Lung (tissue), 12 donors: ENCODE results near the gene MYD88. TPM values are rescaled to one million over a fixed set of nuclear protein-coding genes. Genes with fewer than 3 reads are reported as not detected.

Experiments
- ATAC-seq: fragments of 200-7000 bp; cut with Tn5 transposase; one replicate; pipeline ENCODE4 v1.9.1; 2020; ENCODE audit warnings: moderate number of reproducible peaks; ENCODE audit not compliant: insufficient read depth, low FRiP score
- DNase-seq, 3 donors: peaks; one replicate each; pipeline ENCODE4 v3.0.0-alpha.2; 2013 to 2017
- H3K27ac ChIP-seq, 2 donors: one replicate each; pipeline ENCODE4 v1.5.1; 2013; ENCODE audit warnings: mild to moderate bottlenecking in 2 of 2, moderate library complexity in 2 of 2, control low read depth in 1 of 2, inconsistent platforms in 1 of 2, low read depth in 1 of 2, low read length in 1 of 2
- H3K27me3 ChIP-seq, 3 donors: one replicate each; pipeline ENCODE4 v1.5.1; 2013; ENCODE audit warnings: low read length in 2 of 3; ENCODE audit not compliant: control insufficient read depth in 3 of 3, insufficient read depth in 3 of 3
- H3K36me3 ChIP-seq, 4 donors: one replicate each; pipeline ENCODE4 v1.5.1; 2013; ENCODE audit warnings: low read length in 4 of 4, mild to moderate bottlenecking in 1 of 4, moderate library complexity in 1 of 4; ENCODE audit not compliant: control insufficient read depth in 4 of 4, insufficient read depth in 4 of 4
- H3K4me1 ChIP-seq, 5 donors: one replicate each; pipeline ENCODE4 v1.5.1; 2013; ENCODE audit warnings: low read length in 5 of 5, mild to moderate bottlenecking in 2 of 5, moderate library complexity in 1 of 5; ENCODE audit not compliant: control insufficient read depth in 5 of 5, insufficient read depth in 5 of 5
- H3K4me3 ChIP-seq: one replicate; pipeline ENCODE4 v1.5.1; 2013; ENCODE audit warnings: mild to moderate bottlenecking, control low read depth, moderate library complexity
- H3K9ac ChIP-seq, 2 donors: one replicate each; pipeline ENCODE4 v1.5.1; 2013; ENCODE audit warnings: low read length in 2 of 2, control low read depth in 1 of 2; ENCODE audit not compliant: insufficient read depth in 1 of 2
- H3K9me3 ChIP-seq, 4 donors: one replicate each; pipeline ENCODE4 v1.5.1; 2013; ENCODE audit warnings: low read length in 3 of 4, mild to moderate bottlenecking in 1 of 4, moderate library complexity in 1 of 4; ENCODE audit not compliant: control insufficient read depth in 4 of 4, insufficient read depth in 3 of 4
- WGBS, 2 donors: extraction: QIAGEN DNeasy Blood & Tissue Kit; methylation state at CpG; one replicate each; pipeline ENCODE4 v1.1.7; 2013; 5-methylcytosine and 5-hydroxymethylcytosine counted together
- polyA plus RNA-seq, 2 donors: library from polyadenylated mRNA; stranded (reverse); fragments of 200-250 nt; gene quantifications; one replicate each; pipeline ENCODE4 v1.2.1, GENCODE V29; 2013
- total RNA-seq, 2 donors: library from RNA; depleted of rRNA in 1 of 2; stranded (reverse); fragments of >200 nt in 1 of 2; gene quantifications; one replicate each; pipeline ENCODE4 v1.2.1, GENCODE V29; 2014 to 2021
- TF ChIP-seq, protein P1 (sequence below): IDR thresholded peaks from 2 replicates; pipeline ENCODE4 v1.5.1; 2012; ENCODE audit warnings: mild to moderate bottlenecking; ENCODE audit errors: control extremely low read depth, extremely low read depth
- donor health status: control.
- donor health status: control.
- donor health status: Bipolar disorder and iron deficiency.
- donor health status: healthy.
- donor health status: DM: yes; HTN: yes; CAD: no.

MYD88 gene
- total and polyA plus RNA-seq, 4 donors: 32.5 to 145 (median 60.3) TPM

DNA sequence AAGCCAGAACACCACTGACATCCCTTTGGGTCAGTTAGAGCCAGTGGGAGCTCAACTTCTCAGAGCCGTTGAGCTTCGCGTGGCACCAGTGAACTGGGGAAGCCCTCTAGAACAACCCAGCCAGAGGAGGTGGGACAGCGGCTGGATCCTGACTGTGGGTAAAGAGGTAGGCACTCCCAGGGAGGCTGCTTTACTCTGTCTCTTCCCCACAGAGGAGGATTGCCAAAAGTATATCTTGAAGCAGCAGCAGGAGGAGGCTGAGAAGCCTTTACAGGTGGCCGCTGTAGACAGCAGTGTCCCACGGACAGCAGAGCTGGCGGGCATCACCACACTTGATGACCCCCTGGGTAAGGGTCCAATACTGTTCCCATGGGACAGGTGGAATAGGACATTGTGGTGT is 1.2 kb downstream of the MYD88 start:
- ATAC-seq: no peak
- Histone ChIP-seq H3K27me3 (no peaks in the 10 kb centered on the region), H3K4me1 (peaks cover 0 to 36% (median 15%) of the 10 kb centered on the region in 5 donors), H3K27ac (peak overlapping the region in 1 of 2 donors; percentile 18), H3K9me3 (no peaks in the 10 kb centered on the region), H3K9ac (peak overlapping the region; percentile 79 to 88), H3K36me3 (peaks cover 0 to 21% (median 10%) of the 10 kb centered on the region in 4 donors), H3K4me3 (peak overlapping the region; percentile 84)
- WGBS, 2 donors: 83 to 84% methylated on average over 7 of the region's 7 CpGs
- TF ChIP-seq, protein P1, sequence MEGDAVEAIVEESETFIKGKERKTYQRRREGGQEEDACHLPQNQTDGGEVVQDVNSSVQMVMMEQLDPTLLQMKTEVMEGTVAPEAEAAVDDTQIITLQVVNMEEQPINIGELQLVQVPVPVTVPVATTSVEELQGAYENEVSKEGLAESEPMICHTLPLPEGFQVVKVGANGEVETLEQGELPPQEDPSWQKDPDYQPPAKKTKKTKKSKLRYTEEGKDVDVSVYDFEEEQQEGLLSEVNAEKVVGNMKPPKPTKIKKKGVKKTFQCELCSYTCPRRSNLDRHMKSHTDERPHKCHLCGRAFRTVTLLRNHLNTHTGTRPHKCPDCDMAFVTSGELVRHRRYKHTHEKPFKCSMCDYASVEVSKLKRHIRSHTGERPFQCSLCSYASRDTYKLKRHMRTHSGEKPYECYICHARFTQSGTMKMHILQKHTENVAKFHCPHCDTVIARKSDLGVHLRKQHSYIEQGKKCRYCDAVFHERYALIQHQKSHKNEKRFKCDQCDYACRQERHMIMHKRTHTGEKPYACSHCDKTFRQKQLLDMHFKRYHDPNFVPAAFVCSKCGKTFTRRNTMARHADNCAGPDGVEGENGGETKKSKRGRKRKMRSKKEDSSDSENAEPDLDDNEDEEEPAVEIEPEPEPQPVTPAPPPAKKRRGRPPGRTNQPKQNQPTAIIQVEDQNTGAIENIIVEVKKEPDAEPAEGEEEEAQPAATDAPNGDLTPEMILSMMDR: no peak
- no peak for DNase-seq

DNA sequence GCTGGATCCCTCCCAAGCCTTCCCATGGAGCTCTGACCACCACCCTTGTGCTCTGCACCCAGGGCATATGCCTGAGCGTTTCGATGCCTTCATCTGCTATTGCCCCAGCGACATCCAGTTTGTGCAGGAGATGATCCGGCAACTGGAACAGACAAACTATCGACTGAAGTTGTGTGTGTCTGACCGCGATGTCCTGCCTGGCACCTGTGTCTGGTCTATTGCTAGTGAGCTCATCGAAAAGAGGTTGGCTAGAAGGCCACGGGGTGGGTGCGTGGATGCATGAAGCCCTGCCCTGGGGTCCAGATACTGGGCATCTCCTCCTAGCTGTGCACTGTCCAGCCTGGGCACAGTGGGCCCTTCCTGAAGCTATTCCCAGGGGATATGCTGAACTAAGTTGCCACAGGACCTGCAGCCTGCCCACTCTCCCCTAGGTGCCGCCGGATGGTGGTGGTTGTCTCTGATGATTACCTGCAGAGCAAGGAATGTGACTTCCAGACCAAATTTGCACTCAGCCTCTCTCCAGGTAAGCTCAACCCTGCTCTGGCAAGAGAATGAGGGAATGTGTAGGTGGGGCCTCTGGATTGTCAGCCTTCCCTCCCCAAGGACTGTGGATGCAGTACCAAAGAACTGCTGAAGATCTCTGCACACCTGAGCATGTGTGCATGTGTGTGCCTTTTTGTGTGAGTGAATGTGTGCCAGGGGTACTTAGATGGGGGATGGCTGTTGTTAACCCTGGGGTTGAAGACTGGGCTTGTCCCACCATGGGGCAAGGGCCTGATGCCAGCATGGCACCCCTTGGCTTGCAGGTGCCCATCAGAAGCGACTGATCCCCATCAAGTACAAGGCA is 2.1 kb downstream of the MYD88 start:
- Histone ChIP-seq H3K9ac (no peak overlapping the region), H3K27ac (no peak overlapping the region), H3K9me3 (no peaks in the 10 kb centered on the region), H3K4me1 (peaks cover 0 to 32% (median 15%) of the 10 kb centered on the region in 5 donors), H3K27me3 (no peaks in the 10 kb centered on the region), H3K36me3 (peaks cover 0 to 21% (median 10%) of the 10 kb centered on the region in 4 donors), H3K4me3 (no peak overlapping the region)
- TF ChIP-seq, protein P1: no peak
- WGBS, 2 donors: 97 to 98% methylated on average over 13 of the region's 13 CpGs
- DNase-seq (no peak), ATAC-seq (no peak)

DNA sequence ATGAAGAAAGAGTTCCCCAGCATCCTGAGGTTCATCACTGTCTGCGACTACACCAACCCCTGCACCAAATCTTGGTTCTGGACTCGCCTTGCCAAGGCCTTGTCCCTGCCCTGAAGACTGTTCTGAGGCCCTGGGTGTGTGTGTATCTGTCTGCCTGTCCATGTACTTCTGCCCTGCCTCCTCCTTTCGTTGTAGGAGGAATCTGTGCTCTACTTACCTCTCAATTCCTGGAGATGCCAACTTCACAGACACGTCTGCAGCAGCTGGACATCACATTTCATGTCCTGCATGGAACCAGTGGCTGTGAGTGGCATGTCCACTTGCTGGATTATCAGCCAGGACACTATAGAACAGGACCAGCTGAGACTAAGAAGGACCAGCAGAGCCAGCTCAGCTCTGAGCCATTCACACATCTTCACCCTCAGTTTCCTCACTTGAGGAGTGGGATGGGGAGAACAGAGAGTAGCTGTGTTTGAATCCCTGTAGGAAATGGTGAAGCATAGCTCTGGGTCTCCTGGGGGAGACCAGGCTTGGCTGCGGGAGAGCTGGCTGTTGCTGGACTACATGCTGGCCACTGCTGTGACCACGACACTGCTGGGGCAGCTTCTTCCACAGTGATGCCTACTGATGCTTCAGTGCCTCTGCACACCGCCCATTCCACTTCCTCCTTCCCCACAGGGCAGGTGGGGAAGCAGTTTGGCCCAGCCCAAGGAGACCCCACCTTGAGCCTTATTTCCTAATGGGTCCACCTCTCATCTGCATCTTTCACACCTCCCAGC is 2.9 kb downstream of the MYD88 start:
- Histone ChIP-seq H3K4me3 (no peak overlapping the region), H3K27me3 (no peaks in the 10 kb centered on the region), H3K4me1 (peaks cover 0 to 25% (median 15%) of the 10 kb centered on the region in 5 donors), H3K36me3 (peaks cover 0 to 21% (median 10%) of the 10 kb centered on the region in 4 donors), H3K9ac (no peak overlapping the region), H3K27ac (no peak overlapping the region), H3K9me3 (peaks cover 0 to 5% (median 0%) of the 10 kb centered on the region in 4 donors)
- no peak for DNase-seq
- TF ChIP-seq, protein P1: no peak
- WGBS, 2 donors: 90 to 96% methylated on average over 7 of the region's 7 CpGs
- no peak for ATAC-seq
